Keratinocyte (primary cell): Measurements from ENCODE around the gene GRIK4. TPM values are rescaled to one million over a fixed set of nuclear protein-coding genes. Genes with fewer than 3 reads are reported as not detected.

ENCODE experiments used
- DNase-seq: peaks from one replicate; pipeline ENCODE4 v3.0.0-alpha.2; 2011; ENCODE audit warnings: low read depth, missing footprints, low spot score
- FAIRE-seq: peaks from 2 replicates; lab custom pipeline; 2011; peaks lifted over from hg19 to GRCh38; lab: Jason Lieb, UNC
- H2AFZ ChIP-seq: 2 replicates; pipeline ENCODE4 v1.6.0; 2012; ENCODE audit warnings: low read length, control low read depth, inconsistent platforms; ENCODE audit not compliant: control insufficient read depth
- H3K27ac ChIP-seq: 2 replicates; pipeline ENCODE4 v1.5.1; 2011; ENCODE audit warnings: low read length; ENCODE audit not compliant: control insufficient read depth, insufficient read depth
- H3K27me3 ChIP-seq: 3 replicates; pipeline ENCODE4 v1.6.0; 2011; ENCODE audit warnings: low read length; ENCODE audit not compliant: control insufficient read depth, insufficient read depth; ENCODE audit errors: extremely low read depth
- H3K36me3 ChIP-seq, 2 experiments: 2 replicates in 1 of 2; 3 replicates in 1 of 2; pipeline ENCODE4 v1.5.1; 2011; ENCODE audit warnings: low read length in 2 of 2, mild to moderate bottlenecking in 1 of 2; ENCODE audit not compliant: control insufficient read depth in 2 of 2, insufficient read depth in 2 of 2; ENCODE audit errors: extremely low read depth in 1 of 2
- H3K4me1 ChIP-seq: 3 replicates; pipeline ENCODE4 v1.5.1; 2011; ENCODE audit warnings: low read length; ENCODE audit not compliant: control insufficient read depth, insufficient read depth; ENCODE audit errors: extremely low read depth
- H3K4me2 ChIP-seq: 3 replicates; pipeline ENCODE4 v1.6.0; 2011; ENCODE audit warnings: low read depth, low read length; ENCODE audit not compliant: control insufficient read depth, insufficient read depth; ENCODE audit errors: extremely low read depth
- H3K4me3 ChIP-seq, 3 experiments: fragments of 200-600 bp in 1 of 3; sonication (generic) in 1 of 3; 2 replicates in 2 of 3; 3 replicates in 1 of 3; pipeline ENCODE4 v1.5.1; 2011 to 2016; ENCODE audit warnings: low read length in 3 of 3, mild to moderate bottlenecking in 3 of 3, control low read depth in 2 of 3, inconsistent platforms in 1 of 3, low read depth in 1 of 3, mixed read lengths in 1 of 3, mixed run types in 1 of 3, moderate library complexity in 1 of 3; ENCODE audit not compliant: control insufficient read depth in 2 of 3, insufficient read depth in 2 of 3; ENCODE audit errors: extremely low read depth in 1 of 3
- H3K79me2 ChIP-seq: 2 replicates; pipeline ENCODE4 v1.6.0; 2012; ENCODE audit warnings: low read length; ENCODE audit not compliant: control insufficient read depth, insufficient read depth
- H3K9ac ChIP-seq: 3 replicates; pipeline ENCODE4 v1.6.0; 2011; ENCODE audit warnings: low read length; ENCODE audit not compliant: control insufficient read depth, insufficient read depth; ENCODE audit errors: extremely low read depth
- H3K9me1 ChIP-seq: 3 replicates; pipeline ENCODE4 v1.6.0; 2011; ENCODE audit warnings: low read length; ENCODE audit not compliant: control insufficient read depth, insufficient read depth; ENCODE audit errors: extremely low read depth
- H3K9me3 ChIP-seq: 2 replicates; pipeline ENCODE4 v1.5.1; 2012; ENCODE audit warnings: low read depth, low read length; ENCODE audit not compliant: control insufficient read depth
- H4K20me1 ChIP-seq: 3 replicates; pipeline ENCODE4 v1.6.0; 2011; ENCODE audit warnings: low read length; ENCODE audit not compliant: control insufficient read depth, insufficient read depth; ENCODE audit errors: extremely low read depth
- EZH2 ChIP-seq: IDR thresholded peaks from one replicate; pipeline ENCODE4 v1.6.1; 2012; ENCODE audit warnings: inconsistent platforms, mild to moderate bottlenecking, low read length, moderate library complexity
- dilution Hi-C: fragments of 300-500 bp; cut with MboI; formaldehyde crosslinking; loops from one replicate; pipeline ENCODE4 v1.7.0; 2020; ENCODE audit warnings: low sequenced_read_pairs; ENCODE audit not compliant: extremely low pct_ligation_motif_present
- polyA plus RNA-seq, 5 experiments: library from polyadenylated mRNA; depleted of rRNA in 3 of 5; stranded (reverse) in 3 of 5; stranded (forward) in 1 of 5; unstranded in 1 of 5; fragments of >200 nt; gene quantifications; 1 replicate in 1 of 5; 2 replicates in 3 of 5; 3 replicates in 1 of 5; pipeline versions ENCODE4 v1.2.1 to v1.2.3, GENCODE V29; 2011 to 2012; ENCODE audit warnings: missing spikeins in 2 of 5, low read depth in 1 of 5, low replicate concordance in 1 of 5
- TF ChIP-seq, protein P1 (sequence below), 3 experiments: IDR thresholded peaks in 1 of 3; conservative IDR thresholded peaks in 1 of 3; optimal IDR thresholded peaks in 1 of 3; 2 replicates in 2 of 3; 3 replicates in 1 of 3; pipeline versions ENCODE3 to v1.5.1; 2011; ENCODE audit warnings: low read length in 3 of 3, mild to moderate bottlenecking in 3 of 3, moderate library complexity in 2 of 3, control low read depth in 1 of 3, inconsistent platforms in 1 of 3; ENCODE audit not compliant: insufficient read depth in 2 of 3; ENCODE audit errors: extremely low read depth in 1 of 3

GRIK4 gene
- polyA plus RNA-seq, 1 donor (not counting 4 experiments of a cell fraction or from before 2014, with no cell fraction given): not detected

DNA sequence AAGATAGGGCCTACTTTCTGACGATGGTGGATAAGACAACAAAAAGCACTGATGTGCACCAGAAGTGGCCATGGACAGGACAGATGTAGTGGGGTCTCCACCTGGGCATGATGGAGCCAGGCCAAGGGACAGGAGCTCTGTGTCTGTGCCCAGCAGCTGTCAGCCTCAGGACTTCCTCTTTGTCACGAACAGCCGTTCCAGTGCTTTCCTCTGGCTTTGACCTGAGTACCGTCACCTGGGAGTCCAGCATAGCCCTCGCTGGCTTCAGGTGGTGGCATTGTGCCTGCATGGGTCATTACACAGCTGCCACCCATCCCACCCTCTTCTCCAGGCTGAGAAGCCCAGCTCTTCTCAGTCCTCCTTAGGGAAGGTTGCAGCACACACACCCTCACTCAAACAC, 137.8 kb downstream of the GRIK4 start:
- Histone ChIP-seq H3K4me2 (no peak overlapping the region), H3K27me3 (peaks cover 10% of the 10 kb centered on the region), H3K79me2 (no peaks in the 10 kb centered on the region), H4K20me1 (no peaks in the 10 kb centered on the region), H3K4me1 (no peaks in the 10 kb centered on the region), H2AFZ (no peak overlapping the region), H3K4me3 (no peak overlapping the region), H3K27ac (no peak overlapping the region), H3K9me3 (no peaks in the 10 kb centered on the region), H3K9me1 (no peaks in the 10 kb centered on the region), H3K9ac (no peak overlapping the region), H3K36me3 (no peaks in the 10 kb centered on the region)
- FAIRE-seq (no peak), DNase-seq (no peak)
- TF ChIP-seq, protein P1, sequence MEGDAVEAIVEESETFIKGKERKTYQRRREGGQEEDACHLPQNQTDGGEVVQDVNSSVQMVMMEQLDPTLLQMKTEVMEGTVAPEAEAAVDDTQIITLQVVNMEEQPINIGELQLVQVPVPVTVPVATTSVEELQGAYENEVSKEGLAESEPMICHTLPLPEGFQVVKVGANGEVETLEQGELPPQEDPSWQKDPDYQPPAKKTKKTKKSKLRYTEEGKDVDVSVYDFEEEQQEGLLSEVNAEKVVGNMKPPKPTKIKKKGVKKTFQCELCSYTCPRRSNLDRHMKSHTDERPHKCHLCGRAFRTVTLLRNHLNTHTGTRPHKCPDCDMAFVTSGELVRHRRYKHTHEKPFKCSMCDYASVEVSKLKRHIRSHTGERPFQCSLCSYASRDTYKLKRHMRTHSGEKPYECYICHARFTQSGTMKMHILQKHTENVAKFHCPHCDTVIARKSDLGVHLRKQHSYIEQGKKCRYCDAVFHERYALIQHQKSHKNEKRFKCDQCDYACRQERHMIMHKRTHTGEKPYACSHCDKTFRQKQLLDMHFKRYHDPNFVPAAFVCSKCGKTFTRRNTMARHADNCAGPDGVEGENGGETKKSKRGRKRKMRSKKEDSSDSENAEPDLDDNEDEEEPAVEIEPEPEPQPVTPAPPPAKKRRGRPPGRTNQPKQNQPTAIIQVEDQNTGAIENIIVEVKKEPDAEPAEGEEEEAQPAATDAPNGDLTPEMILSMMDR (optimal IDR thresholded peaks at IDR 0.05 in 1 of 3, IDR thresholded peaks at IDR 0.05 in 1 of 3, conservative IDR thresholded peaks at IDR 0.05 in 1 of 3; ENCODE audit: extremely low read depth in 1 of 3, insufficient read depth in 2 of 3, low read length in 3 of 3): no peak
- no peak for TF ChIP-seq EZH2
- dilution Hi-C loops: no loop called here

DNA sequence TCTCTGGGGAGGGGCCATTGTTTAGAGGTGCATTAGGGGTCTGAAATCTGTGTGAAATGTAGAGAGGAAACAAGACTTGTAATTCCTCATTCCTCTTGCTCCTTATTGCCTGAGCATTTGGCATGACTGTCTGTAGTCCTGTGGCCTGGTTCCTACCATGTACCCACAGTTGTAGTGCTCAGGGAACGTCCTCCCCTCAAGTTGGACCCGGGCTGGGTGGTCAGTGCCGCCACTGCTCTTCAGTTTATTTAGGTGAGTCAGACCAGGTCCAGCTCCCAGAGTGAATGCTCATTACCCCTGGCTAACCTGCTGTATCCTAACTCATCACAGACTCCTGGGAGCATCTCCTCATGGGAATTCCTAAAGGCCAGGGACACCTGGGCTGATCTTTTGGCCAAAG, 139.8 kb downstream of the GRIK4 start:
- Histone ChIP-seq H3K4me3 (no peak overlapping the region), H3K27me3 (peaks cover 10% of the 10 kb centered on the region), H3K9me1 (no peaks in the 10 kb centered on the region), H3K4me1 (no peaks in the 10 kb centered on the region), H3K79me2 (no peaks in the 10 kb centered on the region), H3K4me2 (no peak overlapping the region), H2AFZ (no peak overlapping the region), H4K20me1 (no peaks in the 10 kb centered on the region), H3K9ac (no peak overlapping the region), H3K36me3 (no peaks in the 10 kb centered on the region), H3K27ac (no peak overlapping the region), H3K9me3 (no peaks in the 10 kb centered on the region)
- FAIRE-seq: no peak
- TF ChIP-seq, protein P1 (optimal IDR thresholded peaks at IDR 0.05 in 1 of 3, IDR thresholded peaks at IDR 0.05 in 1 of 3, conservative IDR thresholded peaks at IDR 0.05 in 1 of 3; ENCODE audit: extremely low read depth in 1 of 3, insufficient read depth in 2 of 3, low read length in 3 of 3): no peak
- no peak for TF ChIP-seq EZH2
- dilution Hi-C loops: no loop called here
- DNase-seq: no peak
